Mesenteric fat pad (tissue), 1 donor: ENCODE data around the gene CTSG. TPM values are rescaled to one million over a fixed set of nuclear protein-coding genes. Genes with fewer than 3 reads are reported as not detected.
"Not testable (repeated sequence)": the region's sequence is repeated elsewhere in the genome, so short reads cannot be mapped to it uniquely, and the experiment has no call there.

Experiments
- DNase-seq: peaks from one replicate; pipeline ENCODE4 v3.0.0-alpha.2; 2020; ENCODE audit warnings: low spot score
- long read RNA-seq: library from polyadenylated mRNA; unstranded; transcript quantifications from one replicate; pipeline ENCODE4 v2.0.0, GENCODE V29; 2020
- total RNA-seq: library from RNA; stranded (reverse); fragmentation: NEBNext Ultra II Directional; extraction: Animal tissue kit (Norgen Biotek cat#: 25700); gene quantifications from one replicate; pipeline ENCODE4 v1.2.1, GENCODE V29; 2021
- donor health status: DM: yes; HTN: yes; CAD: no.

CTSG gene
- total RNA-seq = 6.3 TPM
- long read RNA-seq, partial matches to known transcripts = 0 of 2 reads
- long read RNA-seq, other reads (novel, unspliced or antisense) = 0 of 2 reads

DNA sequence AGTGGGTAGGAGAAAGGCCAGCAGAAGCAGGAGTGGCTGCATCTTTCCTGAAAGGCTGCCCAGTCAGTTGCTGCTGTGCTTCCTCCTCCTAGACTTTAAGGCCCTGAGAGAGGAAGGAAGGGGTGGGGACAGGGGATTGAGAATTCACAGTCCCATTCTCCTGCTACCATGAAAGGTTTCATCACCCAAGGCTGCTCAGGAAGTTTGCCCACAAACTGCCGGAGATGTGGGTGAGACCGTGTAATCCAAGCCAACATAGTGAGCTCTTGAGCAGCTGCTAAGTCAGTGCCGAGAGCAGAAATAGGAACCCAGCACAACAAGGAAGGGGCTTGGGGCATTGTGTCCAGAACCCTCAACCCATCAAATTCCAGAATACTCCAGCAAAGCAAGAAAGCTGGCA, at the start of gene CTSG:
CTSG (minus strand) TSS at position 69 of the 400 bp plus-strand sequence; CDS start at position 42, 27 bp downstream.
- DNase-seq = no peak

- DNase-seq = no peak
These were observed 37.7 kb upstream of the CTSG start for GRCh38 chr14:24613747-24614146.

DNA sequence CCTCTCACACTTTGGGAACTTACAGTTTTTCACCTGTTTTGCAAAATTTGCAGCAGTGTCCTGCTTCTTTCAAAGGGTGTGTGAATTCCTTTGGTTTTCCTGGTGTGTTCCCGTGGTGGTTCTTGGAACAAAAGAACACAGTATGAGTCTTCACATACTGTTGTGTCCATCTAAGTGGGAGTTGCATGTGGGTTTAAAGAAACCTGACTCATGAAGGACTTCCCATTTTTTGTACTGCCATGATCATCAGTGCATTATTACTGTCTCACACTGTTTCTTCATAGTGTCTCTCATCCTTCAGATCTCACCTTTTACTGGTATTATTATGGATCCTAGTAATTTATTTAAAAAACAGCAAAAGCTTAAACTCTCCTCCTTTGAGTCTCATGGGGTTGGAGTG, 37.2 kb upstream of the CTSG start:
- DNase-seq = no peak

DNA sequence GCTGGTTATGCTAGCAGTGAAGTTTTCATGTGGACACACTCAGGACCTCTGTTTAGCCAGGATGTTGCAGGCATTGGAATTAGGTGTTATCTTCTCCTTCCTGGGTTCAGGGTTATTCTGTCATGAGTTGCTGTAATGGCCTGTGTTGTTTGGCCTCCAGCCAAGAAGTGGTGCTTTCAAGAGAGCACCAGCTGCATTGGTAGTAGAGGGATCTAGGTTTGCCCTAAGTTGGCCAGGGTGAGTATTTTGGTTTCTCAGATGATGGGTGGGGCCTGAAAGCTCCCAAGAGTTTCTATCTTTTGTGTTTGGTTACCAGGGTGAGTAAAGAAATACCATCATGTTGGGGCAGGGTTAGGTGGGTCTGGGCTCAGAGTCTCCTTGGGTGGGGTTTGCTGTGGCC, 36.1 kb upstream of the CTSG start:
- no peak for DNase-seq

- no peak for DNase-seq
These were observed 33.8 kb upstream of the CTSG start, which contains the start of gene GZMH for GRCh38 chr14:24609655-24610344. TSS of gene GZMH (minus strand) at chr14:24609685. CDS start at chr14:24609613, 72 bp downstream.

GRCh38 chr14:24607635-24608514, 31.8 kb upstream of the CTSG start:
- DNase-seq = no peak

- no peak for DNase-seq
These were observed 31.0 kb upstream of the CTSG start for GRCh38 chr14:24607081-24607480.

DNA sequence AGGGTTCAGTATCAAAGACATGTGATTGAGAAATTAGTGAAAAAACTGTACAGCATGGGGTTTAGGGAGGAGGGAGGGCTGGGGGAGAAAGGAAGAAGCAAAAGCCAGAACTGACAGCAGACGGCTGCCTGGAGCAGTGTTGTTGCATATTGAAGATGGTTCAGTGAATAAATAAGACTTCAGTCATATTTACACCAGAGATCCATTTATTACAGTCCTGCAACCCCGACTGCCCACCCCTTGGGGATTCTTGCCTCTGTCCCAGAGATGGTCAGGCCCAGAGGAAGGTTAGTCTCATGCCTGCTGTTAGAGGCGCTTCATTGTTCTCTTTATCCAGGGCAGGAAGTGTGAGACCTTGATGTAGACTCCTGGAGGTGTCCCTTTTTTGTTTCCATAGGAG, 30.2 kb upstream of the CTSG start:
- no peak for DNase-seq

DNA sequence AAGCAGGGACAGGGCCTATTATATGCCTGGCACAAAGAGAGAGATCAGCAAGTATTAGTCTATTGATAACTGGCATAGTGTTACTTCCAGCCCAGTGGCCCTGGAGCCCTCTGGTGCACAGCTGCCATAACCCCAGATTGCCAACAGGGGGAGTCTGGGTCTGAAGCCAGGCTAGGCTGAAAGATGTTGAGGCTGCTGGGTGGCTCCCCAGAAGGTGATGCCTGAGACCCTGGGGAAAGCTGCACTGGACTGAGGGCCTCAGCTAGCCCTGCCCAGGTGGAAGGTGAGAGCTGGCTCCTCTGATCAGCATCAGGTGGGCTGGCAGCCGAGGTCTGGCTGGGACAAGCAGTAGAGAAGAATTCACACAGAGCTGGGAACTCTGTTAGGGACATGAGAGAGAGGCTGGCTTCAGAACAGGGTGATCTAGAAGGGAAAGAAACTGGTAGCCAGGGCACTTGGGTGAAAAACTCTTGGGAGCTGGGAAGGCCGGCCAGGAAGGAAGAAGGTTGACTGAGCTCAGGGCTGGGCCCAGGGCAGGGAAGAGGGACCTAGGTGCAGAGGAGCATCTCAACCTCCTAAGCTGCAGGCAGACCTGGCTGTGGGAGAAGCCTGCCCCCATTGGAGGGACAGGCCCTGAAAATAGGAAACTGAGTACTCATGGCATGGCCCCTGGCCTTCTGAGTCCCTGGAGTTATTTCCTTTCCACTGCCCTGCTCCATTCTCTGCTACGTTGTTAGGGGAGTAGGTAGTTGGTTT, 29.6 kb upstream of the CTSG start:
- DNase-seq = no peak

DNA sequence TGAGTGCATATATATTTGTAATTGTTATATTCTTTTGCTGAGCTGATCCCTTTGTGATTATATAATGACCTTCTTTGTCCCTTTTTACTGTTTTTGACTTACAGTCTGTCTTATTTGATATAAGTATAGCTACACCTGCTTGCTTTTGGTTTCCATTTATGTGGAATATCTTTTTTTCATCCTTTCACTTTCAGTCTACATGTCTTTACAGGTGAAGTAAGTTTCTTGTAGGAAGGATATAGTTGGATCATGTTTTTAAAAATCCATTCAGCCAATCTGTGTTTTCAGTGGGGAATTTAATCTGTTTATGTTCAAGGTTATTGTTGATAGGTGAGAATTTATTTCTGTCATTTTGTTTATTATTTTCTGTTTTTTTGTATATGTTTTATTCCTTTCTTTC, 21.4 kb upstream of the CTSG start:
- no peak for DNase-seq

- DNase-seq = no peak
These were observed 19.2 kb upstream of the CTSG start for GRCh38 chr14:24595073-24595808.

- DNase-seq = not testable (repeated sequence)
These were observed 15.0 kb upstream of the CTSG start for GRCh38 chr14:24591004-24591403.

DNA sequence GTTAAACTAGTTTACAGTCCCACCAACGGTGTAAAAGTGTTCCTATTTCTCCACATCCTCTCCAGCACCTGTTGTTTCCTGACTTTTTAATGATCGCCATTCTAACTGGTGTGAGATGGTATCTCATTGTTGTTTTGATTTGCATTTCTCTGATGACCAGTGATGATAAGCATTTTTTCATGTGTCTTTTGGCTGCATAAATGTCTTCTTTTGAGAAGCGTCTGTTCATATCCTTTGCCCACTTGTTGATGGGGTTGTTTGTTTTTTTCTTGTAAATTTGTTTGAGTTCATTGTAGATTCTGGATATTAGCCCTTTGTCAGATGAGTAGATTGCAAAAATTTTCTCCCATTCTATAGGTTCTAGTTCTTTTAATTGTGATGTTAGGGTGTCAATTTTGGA, 8.4 kb upstream of the CTSG start:
- not testable (repeated sequence) for DNase-seq

- DNase-seq = no peak
These were observed 2.5 kb upstream of the CTSG start for GRCh38 chr14:24578558-24578957.

- DNase-seq = no peak
These were observed 721 bp upstream of the CTSG start for GRCh38 chr14:24576771-24577170.

- DNase-seq = no peak
These were observed 1.8 kb downstream of the CTSG start for GRCh38 chr14:24574206-24574774.

GRCh38 chr14:24566318-24566717, 9.7 kb downstream of the CTSG start:
- no peak for DNase-seq

- no peak for DNase-seq
These were observed 10.3 kb downstream of the CTSG start for GRCh38 chr14:24565766-24566165.

- no peak for DNase-seq
These were observed 12.5 kb downstream of the CTSG start for GRCh38 chr14:24563505-24563904.

DNA sequence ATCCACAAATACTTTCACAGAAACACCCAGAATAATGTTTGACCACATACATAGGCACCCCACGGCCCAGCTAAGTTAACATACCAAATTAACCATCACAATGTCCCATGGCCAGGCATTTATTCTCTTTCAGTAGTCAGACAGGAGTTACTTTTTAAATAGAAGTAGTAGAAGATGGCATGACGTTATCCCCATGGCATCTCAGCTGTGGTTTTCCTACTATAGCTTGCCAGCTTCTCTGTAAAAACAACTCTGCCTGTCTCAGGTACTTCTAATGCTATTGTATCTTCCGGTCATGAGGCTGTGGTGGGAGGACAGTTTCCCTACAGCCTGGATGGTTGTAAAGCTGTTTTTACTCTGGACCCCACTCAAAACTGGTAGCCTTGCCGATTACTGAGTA, 19.3 kb downstream of the CTSG start:
- DNase-seq = no peak

GRCh38 chr14:24549064-24549463, 27.0 kb downstream of the CTSG start:
- not testable (repeated sequence) for DNase-seq
